BLaER1 treated with 17β-estradiol and CSF1 and Interleukin-3, amounts not matched to agents 10 nM and 100 nM (cell line): ENCODE data around the gene SLC7A5.
"Not testable (repeated sequence)": the region's sequence is repeated elsewhere in the genome, so short reads cannot be mapped to it uniquely, and the experiment has no call there.

ENCODE experiments used
- H3K27ac ChIP-seq, 11 experiments: shearing (Covaris generic); formaldehyde crosslinking; 2 replicates each; pipeline ENCODE4 v1.8.1; 2022
- H3K27me3 ChIP-seq, 11 experiments: shearing (Covaris generic); formaldehyde crosslinking; 2 replicates each; pipeline ENCODE4 v1.8.1; 2022
- H3K36me3 ChIP-seq, 11 experiments: shearing (Covaris generic); formaldehyde crosslinking; 2 replicates each; pipeline ENCODE4 v1.8.1; 2022
- H3K4me1 ChIP-seq, 10 experiments: shearing (Covaris generic); formaldehyde crosslinking; 2 replicates each; pipeline ENCODE4 v1.8.1; 2022
- H3K4me2 ChIP-seq, 11 experiments: shearing (Covaris generic); formaldehyde crosslinking; 2 replicates each; pipeline ENCODE4 v1.8.1; 2022
- H3K4me3 ChIP-seq, 10 experiments: shearing (Covaris generic); formaldehyde crosslinking; 2 replicates each; pipeline ENCODE4 v1.8.1; 2022
- H3K9ac ChIP-seq, 11 experiments: shearing (Covaris generic); formaldehyde crosslinking; 2 replicates each; pipeline ENCODE4 v1.8.1; 2022
- H3K9me3 ChIP-seq, 11 experiments: shearing (Covaris generic); formaldehyde crosslinking; replicated peaks in 1 of 11; 2 replicates each; pipeline ENCODE4 v1.8.1; 2022
- H4K20me1 ChIP-seq, 11 experiments: shearing (Covaris generic); formaldehyde crosslinking; 2 replicates each; pipeline ENCODE4 v1.8.1; 2022
- Cebpa-rat ChIP-seq, 11 experiments: shearing (Covaris generic); IDR thresholded peaks; 2 replicates each; pipeline ENCODE4 v1.8.1; 2022

Gene SLC7A5

DNA sequence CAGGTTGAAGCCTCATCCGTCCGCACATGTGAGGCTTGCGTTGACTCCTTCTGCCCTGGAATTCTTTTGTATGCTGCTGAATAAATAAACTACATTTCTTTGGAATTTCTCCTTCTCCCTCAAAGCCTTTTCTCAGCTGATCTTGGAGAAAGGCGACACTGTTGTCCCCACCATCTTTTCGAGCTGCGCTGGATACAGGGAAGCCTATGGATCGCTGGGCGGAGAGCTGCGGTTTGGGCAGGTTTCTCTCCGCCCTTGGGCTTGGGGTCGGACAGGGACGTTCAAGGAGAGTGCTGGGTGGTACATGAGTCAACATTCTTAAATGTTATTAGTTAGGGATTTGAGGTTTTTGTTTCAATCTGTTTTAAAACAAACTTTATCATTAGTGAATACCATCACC lies 31.2 kb upstream of the SLC7A5 start:
- H3K27ac ChIP-seq, H4K20me1 ChIP-seq, H3K27me3 ChIP-seq, H3K9ac ChIP-seq, H3K36me3 ChIP-seq, H3K4me3 ChIP-seq, H3K9me3 ChIP-seq: not testable (repeated sequence)
- Histone ChIP-seq H3K4me2 (0 out of 22 replicates have a peak overlapping the region, but pooled peaks of 2 of the 11 experiments have one; percentile 4 to 28), H3K4me1 (peaks cover 36 to 57% (median 44%) of the 10 kb centered on the region in 10 experiments)

DNA sequence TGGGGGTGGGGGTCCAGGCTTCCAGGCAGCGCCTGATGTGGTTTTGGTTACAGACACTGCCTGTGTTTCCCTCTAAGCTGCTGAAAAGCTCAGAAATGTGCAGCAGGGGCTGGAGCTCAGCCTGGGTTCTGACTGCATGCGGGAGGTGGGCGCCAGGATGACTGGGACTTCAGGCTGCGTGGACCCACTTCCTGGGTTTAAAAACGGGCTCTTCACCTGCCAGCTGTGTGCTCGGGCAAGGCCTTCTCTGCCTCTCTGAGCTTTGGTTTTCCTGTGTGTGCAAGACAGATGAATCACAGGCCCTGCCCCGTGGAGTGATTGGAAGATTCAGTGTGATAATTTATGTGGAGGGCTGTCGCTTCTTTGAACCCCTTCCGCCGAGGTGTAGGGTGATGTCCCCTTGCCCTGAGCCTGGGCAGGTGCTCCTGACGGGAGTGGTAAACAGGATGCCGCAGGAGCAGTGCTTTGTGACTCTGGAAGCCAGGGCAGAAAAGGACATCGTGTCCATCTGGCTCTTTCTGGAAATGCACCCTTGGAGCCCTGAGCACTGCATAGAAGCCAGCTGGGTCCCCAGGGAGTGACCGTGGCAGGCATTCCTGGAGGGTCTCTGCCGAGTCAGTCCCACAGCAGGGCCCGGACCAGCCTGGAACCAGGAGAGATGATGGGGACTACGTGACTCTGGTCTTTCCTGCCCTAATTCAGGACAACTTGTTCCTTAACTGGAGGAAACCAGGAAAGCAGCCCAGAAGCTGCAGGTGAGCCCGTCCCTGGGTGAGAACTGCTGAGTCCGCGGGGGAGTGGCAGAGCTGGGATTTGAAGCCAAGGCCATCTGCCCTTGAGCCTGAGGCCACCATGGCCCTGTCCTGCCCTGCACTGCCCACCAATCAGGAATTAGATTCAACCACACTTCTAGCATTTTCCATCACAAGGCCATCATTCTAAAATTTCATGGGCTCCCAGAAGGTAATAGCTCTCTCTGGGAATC lies 28.5 kb upstream of the SLC7A5 start:
- H3K4me3 ChIP-seq: 0 out of 20 replicates have a peak overlapping the region, but pooled peaks of 1 of the 10 experiments have one; percentile 21
- peaks cover 0 to 6% (median 0%) of the 10 kb centered on the region in 11 experiments; a peak in 3 of 22 replicates for H4K20me1 ChIP-seq
- no peaks in the 10 kb centered on the region for H3K9me3 ChIP-seq
- H3K9ac ChIP-seq: peak overlapping the region in 8 of 11 experiments; percentile 24 to 67 (median 60); a peak in 13 of 22 replicates
- H3K27ac ChIP-seq: peak overlapping the region in 8 of 11 experiments; percentile 57 to 75 (median 69); a peak in 15 of 22 replicates
- peaks cover 58 to 72% (median 62%) of the 10 kb centered on the region in 10 experiments for H3K4me1 ChIP-seq
- TF ChIP-seq Cebpa-rat (IDR thresholded peaks at IDR 0.05): peak in 1 of 11 experiments; percentile 39; a peak in 1 of 22 replicates
- peak overlapping the region; percentile 80 to 96 (median 91) for H3K4me2 ChIP-seq
- H3K36me3 ChIP-seq: no peaks in the 10 kb centered on the region
- no peaks in the 10 kb centered on the region for H3K27me3 ChIP-seq

DNA sequence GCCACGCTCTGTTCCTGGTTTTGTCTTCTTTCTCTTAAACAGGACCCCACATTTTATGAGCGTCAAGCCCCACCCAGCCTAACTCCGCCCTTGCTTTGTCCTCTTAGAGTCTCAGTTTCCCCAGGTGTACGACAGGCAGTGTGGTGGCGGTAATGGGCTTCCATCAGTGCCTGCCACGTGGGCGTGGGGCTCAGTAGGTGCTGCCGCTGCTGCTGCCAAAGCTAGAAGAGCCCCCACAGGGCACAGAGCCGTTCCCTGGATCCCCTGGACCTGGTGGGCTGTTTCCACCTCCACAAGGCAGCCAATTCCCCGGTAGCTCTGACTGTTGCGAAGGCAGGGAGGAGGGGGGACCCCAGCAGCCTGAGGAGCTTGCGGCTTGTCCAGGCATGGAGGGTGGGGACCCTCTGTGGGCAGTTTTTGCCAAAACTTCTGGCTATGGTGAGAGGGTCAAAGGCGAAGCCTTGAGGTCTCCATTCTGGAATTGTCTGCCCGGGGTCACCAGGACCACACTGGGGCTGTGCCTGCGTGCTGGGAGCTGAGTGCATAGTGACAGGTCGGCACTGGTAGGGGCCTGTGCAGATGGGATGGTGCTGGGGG lies 27.7 kb upstream of the SLC7A5 start:
- H4K20me1 ChIP-seq, H3K36me3 ChIP-seq, H3K9me3 ChIP-seq, H3K27me3 ChIP-seq: not testable (repeated sequence)
- Histone ChIP-seq H3K4me1 (peaks cover 52 to 70% (median 60%) of the 10 kb centered on the region in 10 experiments), H3K4me2 (peak overlapping the region; percentile 80 to 96 (median 91)), H3K27ac (peak overlapping the region in 9 of 11 experiments; percentile 40 to 75 (median 68); a peak in 18 of 22 replicates), H3K4me3 (peak overlapping the region in 3 of 10 experiments; percentile 9 to 12 (median 11); a peak in 2 of 20 replicates), H3K9ac (peak overlapping the region in 9 of 11 experiments; percentile 24 to 67 (median 59); a peak in 15 of 22 replicates)

GRCh38 chr16:87896176-87896890 lies 27.0 kb upstream of the SLC7A5 start:
- peaks cover 52 to 74% (median 60%) of the 10 kb centered on the region in 10 experiments for H3K4me1 ChIP-seq
- peak overlapping the region in 9 of 11 experiments; percentile 28 to 67 (median 59); a peak in 17 of 22 replicates for H3K9ac ChIP-seq
- peak in 2 of 11 experiments; percentile 36 to 40; a peak in 2 of 22 replicates for TF ChIP-seq Cebpa-rat (IDR thresholded peaks at IDR 0.05)
- not testable (repeated sequence) for H3K9me3 ChIP-seq, H3K36me3 ChIP-seq, H3K27me3 ChIP-seq, H4K20me1 ChIP-seq
- H3K4me3 ChIP-seq: peak overlapping the region in 5 of 10 experiments; percentile 3 to 31 (median 20); a peak in 3 of 20 replicates
- H3K4me2 ChIP-seq: peak overlapping the region; percentile 80 to 96 (median 91)
- peak overlapping the region in 10 of 11 experiments; percentile 53 to 75 (median 68); a peak in 20 of 22 replicates for H3K27ac ChIP-seq

GRCh38 chr16:87895641-87896141 lies 26.4 kb upstream of the SLC7A5 start:
- Histone ChIP-seq H3K4me3 (peak overlapping the region in 5 of 10 experiments; percentile 3 to 31 (median 20); a peak in 4 of 20 replicates), H3K27me3 (no peaks in the 10 kb centered on the region), H3K4me1 (peaks cover 52 to 74% (median 60%) of the 10 kb centered on the region in 10 experiments), H3K4me2 (peak overlapping the region; percentile 80 to 96 (median 91)), H3K36me3 (no peaks in the 10 kb centered on the region), H3K9ac (peak overlapping the region in 9 of 11 experiments; percentile 25 to 67 (median 59); a peak in 16 of 22 replicates), H4K20me1 (peaks cover 0 to 6% (median 0%) of the 10 kb centered on the region in 11 experiments; a peak in 3 of 22 replicates), H3K27ac (peak overlapping the region in 10 of 11 experiments; percentile 53 to 75 (median 68); a peak in 20 of 22 replicates), H3K9me3 (no peaks in the 10 kb centered on the region)
- no peak for TF ChIP-seq Cebpa-rat (IDR thresholded peaks at IDR 0.05)

DNA sequence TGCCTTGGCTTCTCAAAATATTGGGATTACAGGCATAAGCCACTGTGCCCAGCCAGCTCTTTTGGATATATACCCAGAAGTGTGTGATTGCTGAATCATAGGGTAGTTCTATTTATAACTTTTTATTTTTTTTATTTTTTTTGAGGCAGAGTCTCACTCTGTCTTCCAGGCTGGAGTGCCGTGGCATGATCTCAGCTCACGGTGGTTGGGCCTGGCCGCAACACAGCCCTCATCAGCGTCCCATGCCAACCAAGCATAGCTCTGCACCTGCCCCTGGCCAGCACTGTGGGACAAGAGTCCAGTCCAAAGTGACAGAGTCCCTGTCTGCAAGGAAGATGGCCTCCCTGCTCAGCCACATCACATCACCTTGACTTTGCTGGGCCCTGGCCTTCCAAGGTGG lies 24.7 kb upstream of the SLC7A5 start:
- Histone ChIP-seq H3K4me1 (peaks cover 52 to 64% (median 57%) of the 10 kb centered on the region in 10 experiments), H3K4me2 (peak overlapping the region; percentile 80 to 96 (median 91)), H3K27ac (peak overlapping the region in 3 of 11 experiments; percentile 26 to 42 (median 36); a peak in 5 of 22 replicates)
- H3K4me3 ChIP-seq, H3K9me3 ChIP-seq, H3K36me3 ChIP-seq, H4K20me1 ChIP-seq, H3K27me3 ChIP-seq, H3K9ac ChIP-seq: not testable (repeated sequence)

DNA sequence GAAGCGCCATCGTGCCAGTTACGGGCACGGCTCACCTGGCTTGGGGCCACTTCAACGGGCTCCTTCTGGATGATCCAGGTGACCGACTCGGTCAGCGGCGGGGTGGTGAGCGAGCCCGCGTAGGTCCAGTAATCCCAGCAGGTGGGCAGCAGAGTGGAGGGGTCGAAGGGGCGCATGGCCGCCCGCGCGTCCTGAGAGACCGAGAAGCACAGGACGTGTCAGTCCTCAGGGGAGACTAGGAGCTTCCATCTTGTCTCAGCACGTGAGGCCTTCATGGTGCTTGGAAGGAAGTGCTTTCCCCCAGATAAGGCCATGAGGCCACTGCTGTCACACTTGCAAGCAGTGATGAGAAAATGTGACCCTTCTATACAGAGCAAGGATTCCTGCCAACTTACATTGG lies 22.5 kb upstream of the SLC7A5 start:
- peaks cover 0 to 9% (median 0%) of the 10 kb centered on the region in 11 experiments; a peak in 8 of 22 replicates for H3K9me3 ChIP-seq
- peaks cover 34 to 58% (median 45%) of the 10 kb centered on the region in 10 experiments for H3K4me1 ChIP-seq
- no peaks in the 10 kb centered on the region for H3K36me3 ChIP-seq
- H3K27ac ChIP-seq: no peak overlapping the region
- no peak overlapping the region; a peak in 1 of 22 replicates for H3K4me2 ChIP-seq
- H3K9ac ChIP-seq: no peak overlapping the region
- TF ChIP-seq Cebpa-rat (IDR thresholded peaks at IDR 0.05): no peak
- H4K20me1 ChIP-seq: peaks cover 0 to 6% (median 0%) of the 10 kb centered on the region in 11 experiments; a peak in 3 of 22 replicates
- no peak overlapping the region for H3K4me3 ChIP-seq
- H3K27me3 ChIP-seq: no peaks in the 10 kb centered on the region

DNA sequence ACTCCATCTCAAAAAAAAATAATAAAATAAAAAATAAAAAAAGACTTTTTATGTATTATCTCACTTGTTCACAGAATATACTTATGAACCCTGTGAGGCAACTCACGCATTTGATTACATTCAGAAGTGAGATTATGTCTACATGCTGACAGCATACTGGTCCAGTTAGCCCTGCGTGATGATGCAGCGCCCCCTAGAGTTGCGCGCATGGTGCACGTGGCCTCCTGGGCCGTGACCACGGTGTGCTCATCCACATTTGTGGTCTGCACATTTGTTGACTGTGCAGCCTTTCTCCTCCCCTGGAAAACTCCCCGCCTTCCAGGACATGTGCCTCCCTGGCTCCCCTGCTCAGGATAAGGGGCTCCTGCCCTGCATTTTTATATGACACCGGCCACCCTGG lies 20.5 kb upstream of the SLC7A5 start:
- not testable (repeated sequence) for H3K4me3 ChIP-seq, H4K20me1 ChIP-seq, H3K9ac ChIP-seq, H3K36me3 ChIP-seq, H3K4me2 ChIP-seq, H3K27me3 ChIP-seq, H3K9me3 ChIP-seq, H3K27ac ChIP-seq
- H3K4me1 ChIP-seq: peaks cover 14 to 38% (median 25%) of the 10 kb centered on the region in 10 experiments

GRCh38 chr16:87888346-87888745 lies 19.0 kb upstream of the SLC7A5 start:
- Histone ChIP-seq H3K4me2 (peak overlapping the region in 7 of 11 experiments; percentile 21 to 75 (median 54); a peak in 10 of 22 replicates), H3K4me1 (peaks cover under 1 to 24% (median 11%) of the 10 kb centered on the region in 10 experiments; a peak in 13 of 20 replicates)
- H3K36me3 ChIP-seq, H3K27ac ChIP-seq, H3K4me3 ChIP-seq, H3K9ac ChIP-seq, H3K9me3 ChIP-seq, H3K27me3 ChIP-seq, H4K20me1 ChIP-seq: not testable (repeated sequence)

DNA sequence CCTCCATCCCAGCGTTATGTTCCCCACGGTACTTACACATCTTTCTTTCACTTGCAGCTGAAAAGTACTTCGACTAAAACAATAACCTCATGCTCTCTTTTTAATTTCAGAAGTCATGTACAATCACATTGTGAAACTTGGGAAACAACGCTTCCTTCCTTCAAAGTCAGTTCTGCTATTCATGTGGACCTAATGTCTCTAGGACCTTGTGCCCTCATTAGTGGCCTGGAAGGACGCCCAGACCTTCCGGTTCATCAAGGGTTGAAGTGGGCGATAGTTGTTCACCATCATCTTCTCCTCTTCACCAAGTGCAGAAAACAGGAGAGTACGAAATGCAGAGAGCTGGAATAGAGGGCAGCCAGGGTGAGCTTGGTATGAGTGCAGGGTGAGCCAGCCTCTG lies 18.6 kb upstream of the SLC7A5 start:
- not testable (repeated sequence) for H3K27me3 ChIP-seq, H3K36me3 ChIP-seq, H3K9me3 ChIP-seq, H3K4me3 ChIP-seq, H3K9ac ChIP-seq, H4K20me1 ChIP-seq
- Histone ChIP-seq H3K27ac (peak overlapping the region in 3 of 11 experiments; percentile 27 to 42 (median 29); a peak in 3 of 22 replicates), H3K4me2 (peak overlapping the region in 7 of 11 experiments; percentile 21 to 75 (median 54); a peak in 11 of 22 replicates), H3K4me1 (peaks cover 2 to 19% (median 12%) of the 10 kb centered on the region in 10 experiments; a peak in 18 of 20 replicates)

DNA sequence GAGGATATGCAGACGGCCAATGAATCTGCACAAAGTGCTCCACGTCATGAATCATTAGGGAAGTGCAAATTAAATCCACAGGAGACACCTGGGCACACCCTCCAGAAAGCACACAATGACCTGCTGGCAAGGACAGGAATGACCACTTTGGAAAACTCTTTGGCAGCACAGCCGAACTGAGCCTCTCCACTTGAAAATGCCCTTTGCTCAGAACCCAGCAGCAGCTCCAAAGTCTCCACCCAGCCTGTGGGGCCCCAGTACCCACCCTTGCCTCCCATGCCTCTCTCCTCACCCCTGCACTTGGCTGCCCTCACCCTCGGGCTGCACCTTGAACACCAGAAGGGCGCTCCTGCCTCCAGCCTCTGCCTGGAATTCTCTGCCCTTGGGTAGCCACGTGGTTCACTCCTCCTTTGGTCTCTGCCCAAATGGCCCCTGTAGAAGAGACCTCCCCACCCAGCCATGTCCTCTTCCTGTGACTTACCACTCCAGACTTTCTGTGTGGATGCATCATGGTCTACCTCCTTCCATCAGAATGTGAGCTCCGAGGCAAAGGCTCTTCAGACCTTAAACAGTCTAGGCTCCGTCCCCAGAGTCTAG lies 16.2 kb upstream of the SLC7A5 start:
- H4K20me1 ChIP-seq, H3K4me3 ChIP-seq, H3K36me3 ChIP-seq, H3K27ac ChIP-seq, H3K4me2 ChIP-seq, H3K9ac ChIP-seq, H3K9me3 ChIP-seq: not testable (repeated sequence)
- H3K27me3 ChIP-seq: peaks cover 0 to 25% (median 5%) of the 10 kb centered on the region in 11 experiments; a peak in 14 of 22 replicates
- H3K4me1 ChIP-seq: peaks cover 27 to 40% (median 32%) of the 10 kb centered on the region in 10 experiments
